WTC11 (cell line): ENCODE data around the gene SLC6A1.

Experiments used
- E2F4 ChIP-seq: sonication (generic); formaldehyde crosslinking; IDR thresholded peaks from 2 replicates; pipeline ENCODE4 v1.8.1; 2022; ENCODE audit warnings: low read depth, mild to moderate bottlenecking, moderate library complexity, missing genetic modification reagents, borderline replicate concordance
- MAX ChIP-seq: sonication (generic); formaldehyde crosslinking; IDR thresholded peaks from 2 replicates; pipeline ENCODE4 v1.8.0; 2022; ENCODE audit warnings: mild to moderate bottlenecking, missing genetic modification reagents
- TCF7 ChIP-seq: sonication (generic); formaldehyde crosslinking; IDR thresholded peaks from 2 replicates; pipeline ENCODE4 v1.8.0; 2022; ENCODE audit warnings: mild to moderate bottlenecking, low read depth, missing genetic modification reagents, moderate library complexity
- TF ChIP-seq, protein P1 (sequence below): fragments of 200-600 bp; IDR thresholded peaks from 2 replicates; pipeline ENCODE4 v1.8.0; 2022; ENCODE audit warnings: antibody characterized with exemption

GRCh38 chr3:11050666-11051323, 58.2 kb downstream of the SLC6A1 start:
- TF ChIP-seq MAX (CRISPR knock-in tag): no peak
- TF ChIP-seq, protein P1, sequence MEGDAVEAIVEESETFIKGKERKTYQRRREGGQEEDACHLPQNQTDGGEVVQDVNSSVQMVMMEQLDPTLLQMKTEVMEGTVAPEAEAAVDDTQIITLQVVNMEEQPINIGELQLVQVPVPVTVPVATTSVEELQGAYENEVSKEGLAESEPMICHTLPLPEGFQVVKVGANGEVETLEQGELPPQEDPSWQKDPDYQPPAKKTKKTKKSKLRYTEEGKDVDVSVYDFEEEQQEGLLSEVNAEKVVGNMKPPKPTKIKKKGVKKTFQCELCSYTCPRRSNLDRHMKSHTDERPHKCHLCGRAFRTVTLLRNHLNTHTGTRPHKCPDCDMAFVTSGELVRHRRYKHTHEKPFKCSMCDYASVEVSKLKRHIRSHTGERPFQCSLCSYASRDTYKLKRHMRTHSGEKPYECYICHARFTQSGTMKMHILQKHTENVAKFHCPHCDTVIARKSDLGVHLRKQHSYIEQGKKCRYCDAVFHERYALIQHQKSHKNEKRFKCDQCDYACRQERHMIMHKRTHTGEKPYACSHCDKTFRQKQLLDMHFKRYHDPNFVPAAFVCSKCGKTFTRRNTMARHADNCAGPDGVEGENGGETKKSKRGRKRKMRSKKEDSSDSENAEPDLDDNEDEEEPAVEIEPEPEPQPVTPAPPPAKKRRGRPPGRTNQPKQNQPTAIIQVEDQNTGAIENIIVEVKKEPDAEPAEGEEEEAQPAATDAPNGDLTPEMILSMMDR: no peak
- no peak for TF ChIP-seq TCF7 (CRISPR knock-in tag)
- no peak for TF ChIP-seq E2F4
